ENCODE results near the gene APH1B. TPM values are rescaled to one million over a fixed set of nuclear protein-coding genes. Genes with fewer than 3 reads are reported as not detected.

APH1B gene
- total RNA-seq, 1 experiment from 2014 or later: 14.0 TPM

DNA sequence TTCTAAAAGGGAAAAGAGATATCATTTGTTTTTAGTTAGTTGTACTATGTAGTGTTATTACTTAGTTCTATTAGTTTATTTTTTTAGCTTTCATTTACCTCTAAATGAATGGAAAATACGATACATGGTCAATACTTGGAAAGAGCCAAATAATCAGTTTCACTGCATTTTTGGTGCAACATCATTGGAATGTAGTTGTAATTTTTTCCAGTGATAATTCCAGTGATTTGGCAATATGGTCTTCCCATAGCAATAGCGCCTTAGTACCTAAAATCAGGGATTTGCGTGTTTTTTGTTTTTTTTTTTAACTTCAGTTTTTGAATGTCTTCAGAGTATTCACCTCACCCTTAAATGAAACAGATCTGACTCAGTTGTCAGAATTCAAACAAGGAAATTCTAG is 46.2 kb upstream of the APH1B start:
- Histone ChIP-seq H3K36me3 (ENCODE audit: control insufficient read depth, insufficient read depth, low read length) (no peaks in the 10 kb centered on the region), H3K4me1 (ENCODE audit: control insufficient read depth, insufficient read depth, low read length) (no peaks in the 10 kb centered on the region; the same call in 1 of the 2 replicates), H3K9me3 (ENCODE audit: control insufficient read depth, insufficient read depth, low read depth, low read length) (no peaks in the 10 kb centered on the region), H3K27ac (ENCODE audit: low read length) (no peak overlapping the region), H3K4me3 (ENCODE audit: low read depth in 2 of 2, low read length in 2 of 2) (no peak overlapping the region), H3K27me3 (ENCODE audit: control insufficient read depth, insufficient read depth, low read length) (no peaks in the 10 kb centered on the region)
- no TSS peak for BruUV-seq (replicated peaks)
- TF ChIP-seq TCF7L2 (IDR thresholded peaks at IDR 0.05; ENCODE audit: low read depth, low read length) (no peak), SIN3A (IDR thresholded peaks at IDR 0.05; ENCODE audit: borderline replicate concordance, insufficient read depth, low read depth, low read length) (no peak), POLR2AphosphoS5 (IDR thresholded peaks at IDR 0.05; ENCODE audit: low read depth, low read length) (no peak)
- TF ChIP-seq, protein P1, sequence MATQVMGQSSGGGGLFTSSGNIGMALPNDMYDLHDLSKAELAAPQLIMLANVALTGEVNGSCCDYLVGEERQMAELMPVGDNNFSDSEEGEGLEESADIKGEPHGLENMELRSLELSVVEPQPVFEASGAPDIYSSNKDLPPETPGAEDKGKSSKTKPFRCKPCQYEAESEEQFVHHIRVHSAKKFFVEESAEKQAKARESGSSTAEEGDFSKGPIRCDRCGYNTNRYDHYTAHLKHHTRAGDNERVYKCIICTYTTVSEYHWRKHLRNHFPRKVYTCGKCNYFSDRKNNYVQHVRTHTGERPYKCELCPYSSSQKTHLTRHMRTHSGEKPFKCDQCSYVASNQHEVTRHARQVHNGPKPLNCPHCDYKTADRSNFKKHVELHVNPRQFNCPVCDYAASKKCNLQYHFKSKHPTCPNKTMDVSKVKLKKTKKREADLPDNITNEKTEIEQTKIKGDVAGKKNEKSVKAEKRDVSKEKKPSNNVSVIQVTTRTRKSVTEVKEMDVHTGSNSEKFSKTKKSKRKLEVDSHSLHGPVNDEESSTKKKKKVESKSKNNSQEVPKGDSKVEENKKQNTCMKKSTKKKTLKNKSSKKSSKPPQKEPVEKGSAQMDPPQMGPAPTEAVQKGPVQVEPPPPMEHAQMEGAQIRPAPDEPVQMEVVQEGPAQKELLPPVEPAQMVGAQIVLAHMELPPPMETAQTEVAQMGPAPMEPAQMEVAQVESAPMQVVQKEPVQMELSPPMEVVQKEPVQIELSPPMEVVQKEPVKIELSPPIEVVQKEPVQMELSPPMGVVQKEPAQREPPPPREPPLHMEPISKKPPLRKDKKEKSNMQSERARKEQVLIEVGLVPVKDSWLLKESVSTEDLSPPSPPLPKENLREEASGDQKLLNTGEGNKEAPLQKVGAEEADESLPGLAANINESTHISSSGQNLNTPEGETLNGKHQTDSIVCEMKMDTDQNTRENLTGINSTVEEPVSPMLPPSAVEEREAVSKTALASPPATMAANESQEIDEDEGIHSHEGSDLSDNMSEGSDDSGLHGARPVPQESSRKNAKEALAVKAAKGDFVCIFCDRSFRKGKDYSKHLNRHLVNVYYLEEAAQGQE (IDR thresholded peaks at IDR 0.05; ENCODE audit: insufficient read depth in 1 of 2, low read depth in 2 of 2, low read length in 1 of 2): no peak
- TF ChIP-seq, protein P2, sequence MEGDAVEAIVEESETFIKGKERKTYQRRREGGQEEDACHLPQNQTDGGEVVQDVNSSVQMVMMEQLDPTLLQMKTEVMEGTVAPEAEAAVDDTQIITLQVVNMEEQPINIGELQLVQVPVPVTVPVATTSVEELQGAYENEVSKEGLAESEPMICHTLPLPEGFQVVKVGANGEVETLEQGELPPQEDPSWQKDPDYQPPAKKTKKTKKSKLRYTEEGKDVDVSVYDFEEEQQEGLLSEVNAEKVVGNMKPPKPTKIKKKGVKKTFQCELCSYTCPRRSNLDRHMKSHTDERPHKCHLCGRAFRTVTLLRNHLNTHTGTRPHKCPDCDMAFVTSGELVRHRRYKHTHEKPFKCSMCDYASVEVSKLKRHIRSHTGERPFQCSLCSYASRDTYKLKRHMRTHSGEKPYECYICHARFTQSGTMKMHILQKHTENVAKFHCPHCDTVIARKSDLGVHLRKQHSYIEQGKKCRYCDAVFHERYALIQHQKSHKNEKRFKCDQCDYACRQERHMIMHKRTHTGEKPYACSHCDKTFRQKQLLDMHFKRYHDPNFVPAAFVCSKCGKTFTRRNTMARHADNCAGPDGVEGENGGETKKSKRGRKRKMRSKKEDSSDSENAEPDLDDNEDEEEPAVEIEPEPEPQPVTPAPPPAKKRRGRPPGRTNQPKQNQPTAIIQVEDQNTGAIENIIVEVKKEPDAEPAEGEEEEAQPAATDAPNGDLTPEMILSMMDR (IDR thresholded peaks at IDR 0.05): no peak
- in situ Hi-C loops (cut with HindIII; ENCODE audit: low pct_unique_long_range_greater_than_20kb, low sequenced_read_pairs) (no loop called here), intact Hi-C loops (cut with micrococcal nuclease; ENCODE audit: unreplicated experiment) (no loop called here)
- ATAC-seq (no peak), DNase-seq (ENCODE audit: low read depth, low spot score) (no peak)
- POLR2A ChIA-PET: no interaction called here
- CTCF ChIA-PET: interaction anchor here (0.7 kb wide), 1 partner anchor 736 kb away, joined by 3 read pairs; no protein-coding TSS in a partner anchor

DNA sequence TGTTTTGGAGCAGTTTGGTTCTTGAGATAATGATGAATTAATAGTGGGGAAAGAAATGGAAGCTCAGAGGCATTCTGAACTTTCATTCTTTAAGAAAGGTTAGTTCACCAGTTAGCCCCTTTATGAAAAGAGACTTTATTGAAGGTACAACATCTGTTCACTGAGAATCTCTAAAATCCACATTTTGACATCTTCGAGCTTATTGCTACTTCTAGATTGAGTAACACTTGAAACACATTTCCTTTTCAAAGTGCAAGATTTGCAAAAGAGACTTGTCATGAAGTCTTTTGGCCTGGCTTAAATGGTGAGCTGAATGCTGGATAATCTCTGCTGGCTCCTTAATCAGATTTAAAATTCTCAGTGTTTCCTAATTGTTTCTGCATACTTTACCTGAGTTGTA is 45.7 kb upstream of the APH1B start:
- POLR2A ChIA-PET: interaction anchor here (0.6 kb wide), 1 partner anchor 12 kb away, joined by 4 read pairs; no protein-coding TSS in a partner anchor
- CTCF ChIA-PET: no interaction called here

More for the DNA sequence above, 45.7 kb upstream of the APH1B start:
- ATAC-seq (no peak), DNase-seq (ENCODE audit: low read depth, low spot score) (no peak)
- Histone ChIP-seq H3K27ac (ENCODE audit: low read length) (no peak overlapping the region), H3K9me3 (ENCODE audit: control insufficient read depth, insufficient read depth, low read depth, low read length) (no peaks in the 10 kb centered on the region), H3K4me3 (ENCODE audit: low read depth in 2 of 2, low read length in 2 of 2) (no peak overlapping the region), H3K4me1 (ENCODE audit: control insufficient read depth, insufficient read depth, low read length) (no peaks in the 10 kb centered on the region; the same call in 1 of the 2 replicates), H3K27me3 (ENCODE audit: control insufficient read depth, insufficient read depth, low read length) (no peaks in the 10 kb centered on the region), H3K36me3 (ENCODE audit: control insufficient read depth, insufficient read depth, low read length) (no peaks in the 10 kb centered on the region)
- intact Hi-C loops (cut with micrococcal nuclease; ENCODE audit: unreplicated experiment): no loop called here
- TF ChIP-seq, protein P1 (IDR thresholded peaks at IDR 0.05; ENCODE audit: insufficient read depth in 1 of 2, low read depth in 2 of 2, low read length in 1 of 2): no peak
- TF ChIP-seq SIN3A (IDR thresholded peaks at IDR 0.05; ENCODE audit: borderline replicate concordance, insufficient read depth, low read depth, low read length): no peak
- no peak for TF ChIP-seq TCF7L2 (IDR thresholded peaks at IDR 0.05; ENCODE audit: low read depth, low read length)
- no peak for TF ChIP-seq POLR2AphosphoS5 (IDR thresholded peaks at IDR 0.05; ENCODE audit: low read depth, low read length)
- TF ChIP-seq, protein P2 (IDR thresholded peaks at IDR 0.05): no peak
- in situ Hi-C loops (cut with HindIII; ENCODE audit: low pct_unique_long_range_greater_than_20kb, low sequenced_read_pairs): no loop called here
- BruUV-seq (replicated peaks): no TSS peak

All from Panc1 (cell line).